ENCODE measurements around the gene CTU2. TPM values are rescaled to one million over a fixed set of nuclear protein-coding genes. Genes with fewer than 3 reads are reported as not detected.

Gene CTU2
- total RNA-seq, 2 donors from 2014 or later = 5.7 to 10.2 TPM

DNA sequence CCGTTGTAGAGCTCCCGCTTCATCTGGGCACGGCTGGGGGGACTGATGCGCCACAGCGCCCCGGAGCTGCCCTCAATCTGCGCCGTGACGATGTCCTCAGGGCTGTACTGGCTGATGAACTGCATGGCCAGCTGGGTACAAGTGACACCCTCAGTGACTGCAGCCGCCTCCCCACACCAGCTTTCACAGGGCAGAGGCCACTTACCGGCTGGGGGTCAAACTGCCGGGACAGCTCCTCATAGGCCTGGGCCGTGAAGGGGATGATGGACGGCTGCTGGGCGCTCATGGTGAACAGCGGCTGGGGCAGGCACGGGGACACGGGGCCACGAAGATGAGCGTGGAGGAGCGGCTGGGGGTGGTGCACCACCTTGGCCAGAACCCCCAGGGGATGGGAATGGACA, 10.3 kb downstream of the CTU2 start:
- H3K4me1 ChIP-seq = no peaks in the 10 kb centered on the region
- no peaks in the 10 kb centered on the region for H3K9me3 ChIP-seq
- H3K27ac ChIP-seq = no peak overlapping the region
- no peak overlapping the region for H3K4me3 ChIP-seq
- DNase-seq = no peak
- H3K36me3 ChIP-seq (replicated peaks in 1 of 2; ENCODE audit: insufficient read depth in 1 of 2, low read depth in 2 of 2) = peaks cover 10 to 31% of the 10 kb centered on the region in 2 donors
- WGBS, 2 donors = 96 to 98% methylated on average over 10 to 21 of the region's 21 CpGs
- H3K27me3 ChIP-seq = no peaks in the 10 kb centered on the region
- no peak for ATAC-seq
- intact Hi-C loops (cut with DNase I) = no loop called here
- no peak for TF ChIP-seq POLR2A (IDR thresholded peaks at IDR 0.05)
- TF ChIP-seq, protein P1, sequence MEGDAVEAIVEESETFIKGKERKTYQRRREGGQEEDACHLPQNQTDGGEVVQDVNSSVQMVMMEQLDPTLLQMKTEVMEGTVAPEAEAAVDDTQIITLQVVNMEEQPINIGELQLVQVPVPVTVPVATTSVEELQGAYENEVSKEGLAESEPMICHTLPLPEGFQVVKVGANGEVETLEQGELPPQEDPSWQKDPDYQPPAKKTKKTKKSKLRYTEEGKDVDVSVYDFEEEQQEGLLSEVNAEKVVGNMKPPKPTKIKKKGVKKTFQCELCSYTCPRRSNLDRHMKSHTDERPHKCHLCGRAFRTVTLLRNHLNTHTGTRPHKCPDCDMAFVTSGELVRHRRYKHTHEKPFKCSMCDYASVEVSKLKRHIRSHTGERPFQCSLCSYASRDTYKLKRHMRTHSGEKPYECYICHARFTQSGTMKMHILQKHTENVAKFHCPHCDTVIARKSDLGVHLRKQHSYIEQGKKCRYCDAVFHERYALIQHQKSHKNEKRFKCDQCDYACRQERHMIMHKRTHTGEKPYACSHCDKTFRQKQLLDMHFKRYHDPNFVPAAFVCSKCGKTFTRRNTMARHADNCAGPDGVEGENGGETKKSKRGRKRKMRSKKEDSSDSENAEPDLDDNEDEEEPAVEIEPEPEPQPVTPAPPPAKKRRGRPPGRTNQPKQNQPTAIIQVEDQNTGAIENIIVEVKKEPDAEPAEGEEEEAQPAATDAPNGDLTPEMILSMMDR (IDR thresholded peaks at IDR 0.05) = no peak

DNA sequence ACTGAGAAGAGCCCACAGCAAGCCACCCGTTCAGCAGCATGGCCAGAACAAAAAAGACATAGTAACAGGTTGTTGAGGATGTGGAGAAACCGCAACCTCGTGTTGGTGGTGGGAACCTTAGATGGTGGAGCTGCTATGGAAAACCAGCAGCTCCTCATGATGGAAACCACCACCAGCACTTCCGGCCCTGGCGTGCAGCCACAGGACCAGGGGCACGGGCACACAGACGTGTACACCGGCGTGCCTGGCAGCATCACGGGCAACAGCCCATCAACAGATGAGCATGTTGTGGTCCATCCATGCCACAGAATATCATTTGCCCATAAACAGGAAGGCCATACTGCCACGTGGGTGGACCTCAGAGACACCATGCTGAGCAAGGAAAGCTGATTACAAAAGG, 11.9 kb downstream of the CTU2 start:
- intact Hi-C loops (cut with DNase I) = no loop called here
- H3K4me3 ChIP-seq = no peak overlapping the region
- WGBS, 2 donors = 89 to 95% methylated on average over 4 to 11 of the region's 11 CpGs
- TF ChIP-seq POLR2A (IDR thresholded peaks at IDR 0.05) = no peak
- TF ChIP-seq, protein P1 (IDR thresholded peaks at IDR 0.05) = no peak
- peaks cover 10 to 37% of the 10 kb centered on the region in 2 donors for H3K36me3 ChIP-seq (replicated peaks in 1 of 2; ENCODE audit: insufficient read depth in 1 of 2, low read depth in 2 of 2)
- H3K4me1 ChIP-seq = no peaks in the 10 kb centered on the region
- no peak overlapping the region for H3K27ac ChIP-seq
- no peaks in the 10 kb centered on the region for H3K27me3 ChIP-seq
- H3K9me3 ChIP-seq = no peaks in the 10 kb centered on the region
- DNase-seq (no peak), ATAC-seq (no peak)

DNA sequence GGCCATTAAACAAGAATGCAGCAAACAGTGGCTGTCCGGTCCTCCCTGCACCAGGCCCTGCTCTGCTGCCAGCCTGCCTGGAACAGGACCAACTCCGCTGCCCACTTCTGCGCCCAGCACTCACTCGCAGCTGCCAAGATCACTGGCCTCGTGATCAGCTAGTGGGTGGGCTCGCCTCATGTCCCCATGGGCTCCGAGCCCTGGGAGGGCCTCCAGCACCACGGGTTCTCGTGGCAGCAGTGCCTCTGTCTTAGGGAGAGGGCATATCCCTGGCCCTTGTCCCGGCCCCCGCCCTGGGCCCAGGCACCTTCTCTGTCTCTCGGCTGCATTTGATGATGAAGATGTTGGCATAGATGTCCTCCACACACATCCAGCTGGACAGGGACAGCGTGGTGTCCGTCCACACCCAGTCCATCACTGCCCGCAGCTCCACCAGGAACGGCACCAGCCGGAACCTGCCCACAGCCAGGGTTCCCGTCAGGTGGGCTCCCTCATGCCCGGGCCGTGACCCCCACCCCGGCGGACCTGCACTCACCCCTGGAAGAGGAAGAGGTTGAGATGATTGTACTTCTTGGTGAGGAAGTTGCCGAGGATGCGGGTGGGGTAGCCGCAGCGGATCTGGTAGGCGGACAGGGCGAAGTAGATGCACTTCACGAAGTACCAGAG, 13.1 kb downstream of the CTU2 start:
- Histone ChIP-seq H3K27ac (no peak overlapping the region), H3K4me1 (no peaks in the 10 kb centered on the region), H3K4me3 (no peak overlapping the region), H3K9me3 (no peaks in the 10 kb centered on the region), H3K27me3 (no peaks in the 10 kb centered on the region), H3K36me3 (replicated peaks in 1 of 2; ENCODE audit: insufficient read depth in 1 of 2, low read depth in 2 of 2) (peaks cover 10 to 34% of the 10 kb centered on the region in 2 donors)
- TF ChIP-seq, protein P1 (IDR thresholded peaks at IDR 0.05) = no peak
- no peak for TF ChIP-seq POLR2A (IDR thresholded peaks at IDR 0.05)
- intact Hi-C loops (cut with DNase I) = no loop called here
- no peak for ATAC-seq
- WGBS, 2 donors = 75 to 93% methylated on average over 11 to 25 of the region's 29 CpGs
- DNase-seq = no peak

DNA sequence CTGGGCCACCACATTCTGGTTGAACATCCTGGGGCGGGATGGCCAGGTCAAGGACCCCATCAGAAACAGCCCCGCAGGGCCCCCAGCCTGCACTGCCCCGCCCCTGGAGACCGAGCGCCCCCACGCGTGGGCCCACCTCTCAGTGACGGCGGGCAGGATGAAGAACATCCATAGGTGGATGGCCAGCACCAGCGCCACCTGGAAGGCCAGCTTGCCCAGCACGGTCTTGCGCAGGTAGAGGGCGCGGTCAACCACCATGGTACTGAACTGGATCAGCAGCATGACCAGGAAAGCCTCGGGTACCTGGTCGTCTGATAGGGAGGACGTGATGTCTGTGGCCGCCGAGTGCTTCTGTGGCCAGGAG, 13.6 kb downstream of the CTU2 start:
- Histone ChIP-seq H3K4me1 (no peaks in the 10 kb centered on the region), H3K4me3 (no peak overlapping the region), H3K9me3 (no peaks in the 10 kb centered on the region), H3K27me3 (no peaks in the 10 kb centered on the region), H3K36me3 (replicated peaks in 1 of 2; ENCODE audit: insufficient read depth in 1 of 2, low read depth in 2 of 2) (peaks cover 10 to 31% of the 10 kb centered on the region in 2 donors), H3K27ac (no peak overlapping the region)
- ATAC-seq (no peak), DNase-seq (no peak)
- intact Hi-C loops (cut with DNase I) = no loop called here
- WGBS, 2 donors = 81 to 96% methylated on average over 5 to 14 of the region's 19 CpGs
- TF ChIP-seq, protein P1 (IDR thresholded peaks at IDR 0.05) = no peak
- TF ChIP-seq POLR2A (IDR thresholded peaks at IDR 0.05) = no peak

DNA sequence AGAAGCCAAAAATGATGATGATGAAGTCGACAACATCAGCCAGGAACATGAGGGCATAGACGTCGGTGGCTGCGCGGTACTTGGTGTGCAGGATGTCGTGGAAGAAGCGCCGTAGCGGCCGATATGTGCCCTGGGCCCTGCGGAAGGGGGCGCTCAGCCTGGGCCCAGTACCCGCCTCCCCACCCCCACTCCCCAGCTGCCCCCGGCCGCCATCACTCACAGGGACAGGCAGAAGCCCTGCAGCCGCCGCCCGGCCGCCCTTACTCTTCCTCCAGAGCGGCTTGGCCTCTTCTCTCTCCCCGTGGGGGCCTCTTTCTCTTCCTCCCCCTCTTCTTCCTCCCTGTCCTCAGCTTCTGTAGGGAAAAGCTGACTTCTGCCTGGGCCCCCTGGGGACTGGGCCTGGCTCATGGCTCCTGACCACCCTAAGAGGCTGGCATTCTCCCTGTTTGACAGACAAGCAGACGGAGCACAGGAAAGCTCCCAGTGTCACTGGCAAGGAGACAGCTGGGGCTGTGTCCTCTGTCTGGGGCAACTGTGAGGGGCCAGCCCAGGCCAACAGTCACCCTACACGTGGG, 14.2 kb downstream of the CTU2 start:
- Histone ChIP-seq H3K4me3 (no peak overlapping the region), H3K27me3 (no peaks in the 10 kb centered on the region), H3K4me1 (no peaks in the 10 kb centered on the region), H3K36me3 (replicated peaks in 1 of 2; ENCODE audit: insufficient read depth in 1 of 2, low read depth in 2 of 2) (peaks cover 10 to 25% of the 10 kb centered on the region in 2 donors), H3K9me3 (no peaks in the 10 kb centered on the region), H3K27ac (no peak overlapping the region)
- WGBS, 2 donors = 90 to 93% methylated on average over 19 to 21 of the region's 23 CpGs
- ATAC-seq = no peak
- DNase-seq = no peak
- TF ChIP-seq, protein P1 (IDR thresholded peaks at IDR 0.05) = no peak
- TF ChIP-seq POLR2A (IDR thresholded peaks at IDR 0.05) = no peak
- intact Hi-C loops (cut with DNase I) = no loop called here
